Measurements from ENCODE around the gene CCDC28B. TPM values are rescaled to one million over a fixed set of nuclear protein-coding genes. Genes with fewer than 3 reads are reported as not detected.

CCDC28B gene
- total and polyA plus RNA-seq, 10 donors: 3.9 to 22.4 (median 6.9) TPM

GRCh38 chr1:32239790-32240139, 39.4 kb downstream of the CCDC28B start:
- DNase-seq: no peak
- TF ChIP-seq POLR2A (IDR thresholded peaks at IDR 0.05): no peak
- no peak for TF ChIP-seq POLR2AphosphoS5 (IDR thresholded peaks at IDR 0.05)
- no peak for TF ChIP-seq CTCF (IDR thresholded peaks at IDR 0.05 in 8 of 11, conservative IDR thresholded peaks at IDR 0.05 in 3 of 11)
- H3K4me1 ChIP-seq: peaks cover 7 to 43% (median 34%) of the 10 kb centered on the region in 6 donors
- H3K36me3 ChIP-seq: peaks cover 0 to 3% (median 0%) of the 10 kb centered on the region in 6 donors
- peaks cover 0 to 22% (median 0%) of the 10 kb centered on the region in 7 donors for H3K27me3 ChIP-seq (replicated peaks in 1 of 7)
- intact Hi-C loops (cut with DNase I; ENCODE audit: low total_unique reads): no loop called here
- 80 to 92% (median 86%) methylated on average over 1 to 20 of the region's 20 CpGs for WGBS, 5 donors
- peak overlapping the region in 4 of 8 donors; percentile 58 to 86 (median 65) for H3K4me3 ChIP-seq
- H3K27ac ChIP-seq: peak overlapping the region in 6 of 8 donors; percentile 67 to 83 (median 76)
- H3K9me3 ChIP-seq: no peaks in the 10 kb centered on the region

GRCh38 chr1:32240140-32240951, 40.0 kb downstream of the CCDC28B start:
- TF ChIP-seq CTCF (IDR thresholded peaks at IDR 0.05 in 8 of 11, conservative IDR thresholded peaks at IDR 0.05 in 3 of 11) (peak in 8 of 11 experiments; percentile 6 to 59 (median 28)), POLR2AphosphoS5 (IDR thresholded peaks at IDR 0.05) (peak; percentile 78 to 85 (median 82)), POLR2A (IDR thresholded peaks at IDR 0.05) (no peak)
- Histone ChIP-seq H3K4me3 (peak overlapping the region; percentile 40 to 86 (median 66)), H3K36me3 (no peaks in the 10 kb centered on the region), H3K4me1 (peaks cover 7 to 43% (median 34%) of the 10 kb centered on the region in 6 donors), H3K27ac (peak overlapping the region; percentile 59 to 83 (median 76)), H3K27me3 (replicated peaks in 1 of 7) (peaks cover 0 to 22% (median 0%) of the 10 kb centered on the region in 7 donors), H3K9me3 (no peaks in the 10 kb centered on the region)
- peak; percentile 88 for DNase-seq
- WGBS, 5 donors: 4 to 8% (median 6%) methylated on average over 47 to 62 of the region's 62 CpGs
- intact Hi-C loops (cut with DNase I; ENCODE audit: low total_unique reads): no loop called here

GRCh38 chr1:32241001-32241763, 40.8 kb downstream of the CCDC28B start:
- H3K9me3 ChIP-seq: no peaks in the 10 kb centered on the region
- peak in 1 of 11 experiments; percentile 1 for TF ChIP-seq CTCF (IDR thresholded peaks at IDR 0.05 in 8 of 11, conservative IDR thresholded peaks at IDR 0.05 in 3 of 11)
- TF ChIP-seq POLR2A (IDR thresholded peaks at IDR 0.05): no peak
- peak in 2 of 3 donors; percentile 44 to 49 for TF ChIP-seq POLR2AphosphoS5 (IDR thresholded peaks at IDR 0.05)
- intact Hi-C loops (cut with DNase I; ENCODE audit: low total_unique reads): no loop called here
- peak overlapping the region; percentile 59 to 83 (median 76) for H3K27ac ChIP-seq
- 2 to 4% (median 2%) methylated on average over 32 to 55 of the region's 55 CpGs for WGBS, 5 donors
- peaks cover 0 to 22% (median 0%) of the 10 kb centered on the region in 7 donors for H3K27me3 ChIP-seq (replicated peaks in 1 of 7)
- H3K4me3 ChIP-seq: peak overlapping the region; percentile 40 to 86 (median 66)
- H3K36me3 ChIP-seq: no peaks in the 10 kb centered on the region
- DNase-seq: peak; percentile 85
- peaks cover 7 to 43% (median 34%) of the 10 kb centered on the region in 6 donors for H3K4me1 ChIP-seq

Data from spleen (tissue), 11 donors.